ENCODE data around the gene PTPRN2. TPM values are rescaled to one million over a fixed set of nuclear protein-coding genes. Genes with fewer than 3 reads are reported as not detected.
"Not testable (repeated sequence)": the region's sequence is repeated elsewhere in the genome, so short reads cannot be mapped to it uniquely, and the experiment has no call there.

Gene PTPRN2
- total RNA-seq, 2 donors from 2014 or later = 30.3 to 40.7 TPM

GRCh38 chr7:158244873-158245723 is 342.5 kb downstream of the PTPRN2 start:
- no peak for DNase-seq

GRCh38 chr7:158244430-158244829 is 343.2 kb downstream of the PTPRN2 start:
- no peak for DNase-seq
- no peak for ATAC-seq
- intact Hi-C loops (cut with DNase I, micrococcal nuclease) = no loop called here

More at GRCh38 chr7:158244873-158245723, 342.5 kb downstream of the PTPRN2 start:
- no peak for ATAC-seq
- intact Hi-C loops (cut with DNase I, micrococcal nuclease) = no loop called here

GRCh38 chr7:158241919-158242318 is 345.7 kb downstream of the PTPRN2 start:
- ATAC-seq = no peak
- no peak for DNase-seq
- intact Hi-C loops (cut with DNase I, micrococcal nuclease) = no loop called here

- ATAC-seq = no peak
- intact Hi-C loops (cut with DNase I, micrococcal nuclease) = no loop called here
- DNase-seq = no peak
These were observed 346.8 kb downstream of the PTPRN2 start for GRCh38 chr7:158240801-158241200.

- ATAC-seq = peak; percentile 90
- intact Hi-C loops (cut with DNase I, micrococcal nuclease) = no loop called here
- DNase-seq = peak; percentile 67 to 72
These were observed 348.2 kb downstream of the PTPRN2 start for GRCh38 chr7:158239290-158239981.

- no peak for DNase-seq
- peak; percentile 5 for ATAC-seq
- intact Hi-C loops (cut with DNase I, micrococcal nuclease) = no loop called here
These were observed 348.9 kb downstream of the PTPRN2 start for GRCh38 chr7:158238616-158239289.

GRCh38 chr7:158237672-158238335 is 349.8 kb downstream of the PTPRN2 start:
- intact Hi-C loops (cut with DNase I, micrococcal nuclease) = no loop called here
- DNase-seq (no peak), ATAC-seq (no peak)

- intact Hi-C loops (cut with DNase I, micrococcal nuclease) = no loop called here
- DNase-seq (no peak), ATAC-seq (no peak)
These were observed 351.2 kb downstream of the PTPRN2 start for GRCh38 chr7:158236400-158236799.

GRCh38 chr7:158235862-158236261 is 351.8 kb downstream of the PTPRN2 start:
- ATAC-seq = no peak
- DNase-seq = no peak
- intact Hi-C loops (cut with DNase I, micrococcal nuclease) = no loop called here

GRCh38 chr7:158229945-158230344 is 357.7 kb downstream of the PTPRN2 start:
- ATAC-seq (no peak), DNase-seq (no peak)
- intact Hi-C loops (cut with DNase I, micrococcal nuclease) = no loop called here

GRCh38 chr7:158228986-158229385 is 358.6 kb downstream of the PTPRN2 start:
- DNase-seq (no peak), ATAC-seq (no peak)
- intact Hi-C loops (cut with DNase I, micrococcal nuclease) = no loop called here

GRCh38 chr7:158228131-158228530 is 359.5 kb downstream of the PTPRN2 start:
- no peak for DNase-seq
- intact Hi-C loops (cut with DNase I, micrococcal nuclease) = no loop called here
- ATAC-seq = no peak

- intact Hi-C loops (cut with DNase I, micrococcal nuclease) = no loop called here
- ATAC-seq (no peak), DNase-seq (no peak)
These were observed 360.2 kb downstream of the PTPRN2 start for GRCh38 chr7:158227258-158227984.

- intact Hi-C loops (cut with DNase I, micrococcal nuclease) = no loop called here
- DNase-seq (no peak), ATAC-seq (no peak)
These were observed 371.4 kb downstream of the PTPRN2 start for GRCh38 chr7:158216198-158216597.

- ATAC-seq (no peak), DNase-seq (no peak)
- intact Hi-C loops (cut with DNase I, micrococcal nuclease) = no loop called here
These were observed 378.2 kb downstream of the PTPRN2 start for GRCh38 chr7:158209435-158209834.

- DNase-seq (no peak), ATAC-seq (no peak)
- intact Hi-C loops (cut with DNase I, micrococcal nuclease) = no loop called here
These were observed 381.3 kb downstream of the PTPRN2 start for GRCh38 chr7:158206341-158206740.

- ATAC-seq (no peak), DNase-seq (no peak)
- intact Hi-C loops (cut with DNase I, micrococcal nuclease) = no loop called here
These were observed 383.2 kb downstream of the PTPRN2 start for GRCh38 chr7:158204453-158204852.

- DNase-seq; intact Hi-C loops (cut with DNase I, micrococcal nuclease); ATAC-seq: not testable (repeated sequence)
These were observed 383.7 kb downstream of the PTPRN2 start for GRCh38 chr7:158203948-158204347.
